Peyer's patch (tissue), 4 donors: ENCODE results near the gene CDH10.

Experiments
- POLR2A ChIP-seq, 2 donors: fragments of 450-650 bp; IDR thresholded peaks; one replicate each; pipeline ENCODE4 v1.5.1; 2017; ENCODE audit warnings: antibody characterized with exemption in 2 of 2, mild to moderate bottlenecking in 2 of 2, moderate library complexity in 2 of 2
- TF ChIP-seq, protein P1 (sequence below), 6 experiments: fragments of 450-650 bp in 4 of 6; fragments of 200-600 bp in 2 of 6; sonication (generic) in 1 of 6; IDR thresholded peaks; one replicate each; pipeline ENCODE4 v1.5.1; 2017 to 2019; ENCODE audit warnings: antibody characterized with exemption in 6 of 6, mild to moderate bottlenecking in 3 of 6, moderate library complexity in 1 of 6

DNA sequence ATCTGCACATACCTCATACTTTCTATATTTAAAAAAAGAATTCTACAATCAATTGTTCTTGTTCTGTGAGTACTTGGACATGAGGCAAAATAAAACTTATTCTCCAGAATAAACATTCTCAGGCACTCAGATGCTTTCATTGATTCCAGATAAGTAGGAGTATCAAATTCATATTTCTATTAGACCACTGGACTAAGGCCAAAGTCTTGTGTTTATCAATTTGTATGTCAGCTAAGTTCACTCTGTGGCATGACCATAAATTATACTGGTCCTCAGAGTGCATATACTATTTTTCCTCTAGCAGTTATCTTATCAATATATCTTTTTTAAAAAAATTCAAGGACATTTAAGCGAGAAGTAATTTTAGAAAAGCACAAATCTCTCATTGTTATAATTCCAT lies 28.2 kb downstream of the CDH10 start:
- TF ChIP-seq, protein P1, sequence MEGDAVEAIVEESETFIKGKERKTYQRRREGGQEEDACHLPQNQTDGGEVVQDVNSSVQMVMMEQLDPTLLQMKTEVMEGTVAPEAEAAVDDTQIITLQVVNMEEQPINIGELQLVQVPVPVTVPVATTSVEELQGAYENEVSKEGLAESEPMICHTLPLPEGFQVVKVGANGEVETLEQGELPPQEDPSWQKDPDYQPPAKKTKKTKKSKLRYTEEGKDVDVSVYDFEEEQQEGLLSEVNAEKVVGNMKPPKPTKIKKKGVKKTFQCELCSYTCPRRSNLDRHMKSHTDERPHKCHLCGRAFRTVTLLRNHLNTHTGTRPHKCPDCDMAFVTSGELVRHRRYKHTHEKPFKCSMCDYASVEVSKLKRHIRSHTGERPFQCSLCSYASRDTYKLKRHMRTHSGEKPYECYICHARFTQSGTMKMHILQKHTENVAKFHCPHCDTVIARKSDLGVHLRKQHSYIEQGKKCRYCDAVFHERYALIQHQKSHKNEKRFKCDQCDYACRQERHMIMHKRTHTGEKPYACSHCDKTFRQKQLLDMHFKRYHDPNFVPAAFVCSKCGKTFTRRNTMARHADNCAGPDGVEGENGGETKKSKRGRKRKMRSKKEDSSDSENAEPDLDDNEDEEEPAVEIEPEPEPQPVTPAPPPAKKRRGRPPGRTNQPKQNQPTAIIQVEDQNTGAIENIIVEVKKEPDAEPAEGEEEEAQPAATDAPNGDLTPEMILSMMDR (IDR thresholded peaks at IDR 0.05) = no peak
- TF ChIP-seq POLR2A (IDR thresholded peaks at IDR 0.05) = no peak
